Stomach smooth muscle (tissue), 2 donors: ENCODE measurements around the gene CHD1.

ENCODE experiments used
- H3K27ac ChIP-seq: one replicate; pipeline ENCODE4 v1.7.0; 2013; ENCODE audit warnings: mild to moderate bottlenecking, low read length, inconsistent platforms
- H3K27me3 ChIP-seq, 2 donors: one replicate each; pipeline ENCODE4 v1.7.0; 2013; ENCODE audit warnings: low read length in 2 of 2; ENCODE audit not compliant: insufficient read depth in 2 of 2, control insufficient read depth in 1 of 2
- H3K36me3 ChIP-seq, 2 donors: one replicate each; pipeline ENCODE4 v1.7.0; 2013; ENCODE audit warnings: low read length in 2 of 2; ENCODE audit not compliant: control insufficient read depth in 2 of 2, insufficient read depth in 2 of 2
- H3K4me1 ChIP-seq: one replicate; pipeline ENCODE4 v1.7.0; 2013; ENCODE audit warnings: low read length; ENCODE audit not compliant: control insufficient read depth, insufficient read depth
- H3K4me3 ChIP-seq, 2 donors: one replicate each; pipeline ENCODE4 v1.7.0; 2013; ENCODE audit warnings: low read length in 2 of 2
- H3K9ac ChIP-seq, 2 donors: one replicate each; pipeline ENCODE4 v1.7.0; 2013; ENCODE audit warnings: low read length in 2 of 2, mild to moderate bottlenecking in 1 of 2
- H3K9me3 ChIP-seq, 2 donors: one replicate each; pipeline ENCODE4 v1.7.0; 2013; ENCODE audit warnings: low read length in 2 of 2; ENCODE audit not compliant: control insufficient read depth in 2 of 2
- donor health status: healthy.
- donor health status: Pancreatic carcinoma.

The CHD1 gene

GRCh38 chr5:98917433-98917832, 11.4 kb downstream of the CHD1 start:
- no peaks in the 10 kb centered on the region for H3K4me1 ChIP-seq
- peaks cover 2% of the 10 kb centered on the region in 2 donors for H3K36me3 ChIP-seq
- H3K27ac ChIP-seq, result no peak overlapping the region
- H3K9me3 ChIP-seq, result no peaks in the 10 kb centered on the region
- H3K4me3 ChIP-seq, result no peak overlapping the region
- H3K9ac ChIP-seq, result no peak overlapping the region
- no peaks in the 10 kb centered on the region for H3K27me3 ChIP-seq

GRCh38 chr5:98916540-98916939, 12.3 kb downstream of the CHD1 start:
- Histone ChIP-seq H3K27me3 (no peaks in the 10 kb centered on the region), H3K4me1 (no peaks in the 10 kb centered on the region), H3K27ac (no peak overlapping the region), H3K4me3 (no peak overlapping the region), H3K9me3 (no peaks in the 10 kb centered on the region), H3K36me3 (peaks cover 2% of the 10 kb centered on the region in 2 donors), H3K9ac (no peak overlapping the region)

GRCh38 chr5:98913911-98914310, 14.9 kb downstream of the CHD1 start:
- Histone ChIP-seq H3K9ac (no peak overlapping the region), H3K9me3 (no peaks in the 10 kb centered on the region), H3K36me3 (peaks cover 0 to 2% of the 10 kb centered on the region in 2 donors), H3K4me1 (no peaks in the 10 kb centered on the region), H3K27me3 (no peaks in the 10 kb centered on the region), H3K27ac (no peak overlapping the region), H3K4me3 (no peak overlapping the region)

- Histone ChIP-seq H3K9ac (no peak overlapping the region), H3K27me3 (no peaks in the 10 kb centered on the region), H3K4me1 (no peaks in the 10 kb centered on the region), H3K36me3 (no peaks in the 10 kb centered on the region), H3K9me3 (no peaks in the 10 kb centered on the region), H3K4me3 (no peak overlapping the region), H3K27ac (no peak overlapping the region)
These were observed 17.3 kb downstream of the CHD1 start for GRCh38 chr5:98911280-98912040.

- no peak overlapping the region for H3K9ac ChIP-seq
- no peak overlapping the region for H3K4me3 ChIP-seq
- H3K9me3 ChIP-seq, result no peaks in the 10 kb centered on the region
- no peak overlapping the region for H3K27ac ChIP-seq
- H3K36me3 ChIP-seq, result peaks cover 0 to 2% of the 10 kb centered on the region in 2 donors
- H3K27me3 ChIP-seq, result no peaks in the 10 kb centered on the region
- no peaks in the 10 kb centered on the region for H3K4me1 ChIP-seq
These were observed 19.4 kb downstream of the CHD1 start for GRCh38 chr5:98909363-98909762.

- Histone ChIP-seq H3K9me3 (no peaks in the 10 kb centered on the region), H3K9ac (no peak overlapping the region), H3K4me1 (no peaks in the 10 kb centered on the region), H3K27ac (no peak overlapping the region), H3K27me3 (no peaks in the 10 kb centered on the region), H3K4me3 (no peak overlapping the region), H3K36me3 (peaks cover 0 to 6% of the 10 kb centered on the region in 2 donors)
These were observed 20.9 kb downstream of the CHD1 start for GRCh38 chr5:98907951-98908350.

- H3K4me3 ChIP-seq, result no peak overlapping the region
- no peak overlapping the region for H3K9ac ChIP-seq
- no peak overlapping the region for H3K27ac ChIP-seq
- no peaks in the 10 kb centered on the region for H3K4me1 ChIP-seq
- peaks cover 0 to 6% of the 10 kb centered on the region in 2 donors for H3K36me3 ChIP-seq
- H3K27me3 ChIP-seq, result no peaks in the 10 kb centered on the region
- no peaks in the 10 kb centered on the region for H3K9me3 ChIP-seq
These were observed 22.0 kb downstream of the CHD1 start for GRCh38 chr5:98906756-98907355.

GRCh38 chr5:98905857-98906688, 22.7 kb downstream of the CHD1 start:
- H3K4me1 ChIP-seq, result no peaks in the 10 kb centered on the region
- no peak overlapping the region for H3K9ac ChIP-seq
- no peak overlapping the region for H3K27ac ChIP-seq
- no peaks in the 10 kb centered on the region for H3K27me3 ChIP-seq
- H3K36me3 ChIP-seq, result peaks cover 0 to 6% of the 10 kb centered on the region in 2 donors
- no peak overlapping the region for H3K4me3 ChIP-seq
- H3K9me3 ChIP-seq, result no peaks in the 10 kb centered on the region

- Histone ChIP-seq H3K9ac (no peak overlapping the region), H3K9me3 (no peaks in the 10 kb centered on the region), H3K27ac (no peak overlapping the region), H3K27me3 (no peaks in the 10 kb centered on the region), H3K36me3 (peaks cover 0 to 15% of the 10 kb centered on the region in 2 donors), H3K4me1 (no peaks in the 10 kb centered on the region), H3K4me3 (no peak overlapping the region)
These were observed 24.0 kb downstream of the CHD1 start for GRCh38 chr5:98904780-98905179.

- H3K9me3 ChIP-seq, result no peaks in the 10 kb centered on the region
- H3K4me1 ChIP-seq, result no peaks in the 10 kb centered on the region
- H3K36me3 ChIP-seq, result peaks cover 4 to 27% of the 10 kb centered on the region in 2 donors
- H3K4me3 ChIP-seq, result no peak overlapping the region
- H3K27me3 ChIP-seq, result no peaks in the 10 kb centered on the region
- no peak overlapping the region for H3K9ac ChIP-seq
- no peak overlapping the region for H3K27ac ChIP-seq
These were observed 26.1 kb downstream of the CHD1 start for GRCh38 chr5:98902733-98903132.
